ENCODE data around the gene YAP1.

DNA sequence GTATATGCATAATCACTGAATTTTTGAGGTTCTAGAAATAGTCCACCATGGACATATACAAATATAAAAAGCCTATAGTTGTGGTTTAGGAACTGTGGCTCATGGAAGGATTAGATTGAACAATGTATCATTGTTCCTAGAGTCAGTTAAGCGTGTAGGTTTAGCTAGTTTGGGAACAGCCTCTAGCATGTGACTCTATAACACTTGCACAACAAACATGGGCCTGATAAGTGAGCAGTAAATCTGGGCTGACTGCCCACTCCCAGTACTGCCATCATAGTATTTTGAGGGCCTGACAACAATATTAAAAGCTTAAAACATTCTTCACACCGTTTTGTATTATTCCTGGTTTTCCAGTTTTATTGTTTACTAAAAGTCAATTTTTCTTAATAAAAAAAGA is 47.0 kb downstream of the YAP1 start:
- TF ChIP-seq, protein P1, sequence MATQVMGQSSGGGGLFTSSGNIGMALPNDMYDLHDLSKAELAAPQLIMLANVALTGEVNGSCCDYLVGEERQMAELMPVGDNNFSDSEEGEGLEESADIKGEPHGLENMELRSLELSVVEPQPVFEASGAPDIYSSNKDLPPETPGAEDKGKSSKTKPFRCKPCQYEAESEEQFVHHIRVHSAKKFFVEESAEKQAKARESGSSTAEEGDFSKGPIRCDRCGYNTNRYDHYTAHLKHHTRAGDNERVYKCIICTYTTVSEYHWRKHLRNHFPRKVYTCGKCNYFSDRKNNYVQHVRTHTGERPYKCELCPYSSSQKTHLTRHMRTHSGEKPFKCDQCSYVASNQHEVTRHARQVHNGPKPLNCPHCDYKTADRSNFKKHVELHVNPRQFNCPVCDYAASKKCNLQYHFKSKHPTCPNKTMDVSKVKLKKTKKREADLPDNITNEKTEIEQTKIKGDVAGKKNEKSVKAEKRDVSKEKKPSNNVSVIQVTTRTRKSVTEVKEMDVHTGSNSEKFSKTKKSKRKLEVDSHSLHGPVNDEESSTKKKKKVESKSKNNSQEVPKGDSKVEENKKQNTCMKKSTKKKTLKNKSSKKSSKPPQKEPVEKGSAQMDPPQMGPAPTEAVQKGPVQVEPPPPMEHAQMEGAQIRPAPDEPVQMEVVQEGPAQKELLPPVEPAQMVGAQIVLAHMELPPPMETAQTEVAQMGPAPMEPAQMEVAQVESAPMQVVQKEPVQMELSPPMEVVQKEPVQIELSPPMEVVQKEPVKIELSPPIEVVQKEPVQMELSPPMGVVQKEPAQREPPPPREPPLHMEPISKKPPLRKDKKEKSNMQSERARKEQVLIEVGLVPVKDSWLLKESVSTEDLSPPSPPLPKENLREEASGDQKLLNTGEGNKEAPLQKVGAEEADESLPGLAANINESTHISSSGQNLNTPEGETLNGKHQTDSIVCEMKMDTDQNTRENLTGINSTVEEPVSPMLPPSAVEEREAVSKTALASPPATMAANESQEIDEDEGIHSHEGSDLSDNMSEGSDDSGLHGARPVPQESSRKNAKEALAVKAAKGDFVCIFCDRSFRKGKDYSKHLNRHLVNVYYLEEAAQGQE (IDR thresholded peaks at IDR 0.05; ENCODE audit: insufficient read depth in 1 of 2, low read depth in 2 of 2, low read length in 2 of 2): no peak
- TF ChIP-seq POLR2AphosphoS5 (IDR thresholded peaks at IDR 0.05; ENCODE audit: low read depth, low read length): no peak
